ENCODE data around the gene TMEM43. TPM values are rescaled to one million over a fixed set of nuclear protein-coding genes. Genes with fewer than 3 reads are reported as not detected.

The TMEM43 gene
- total and polyA plus RNA-seq, 4 experiments from 2014 or later = 69.3 to 143 (median 76.7) TPM

DNA sequence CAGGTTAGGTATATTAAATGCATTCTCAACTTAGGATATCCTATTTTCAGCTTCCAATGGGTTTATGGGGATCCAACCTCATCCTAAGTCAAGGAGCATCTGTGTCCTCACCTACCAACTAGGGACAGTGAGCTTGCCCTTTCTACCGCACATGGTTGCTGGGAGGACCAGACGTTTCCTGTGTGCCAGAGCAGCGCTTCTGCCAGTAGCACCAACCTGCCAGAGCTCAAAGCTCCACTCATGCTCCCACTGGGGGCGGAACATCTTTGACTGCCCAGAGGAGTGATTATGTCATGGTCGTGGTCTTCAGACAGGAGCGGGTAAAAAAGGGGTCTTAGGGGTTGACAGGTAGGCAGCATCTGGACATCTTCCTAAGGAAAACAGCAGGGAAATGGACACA is 28.8 kb downstream of the TMEM43 start:
- H3K9me3 ChIP-seq (ENCODE audit: control insufficient read depth in 1 of 2, low read length in 2 of 2) = no peaks in the 10 kb centered on the region
- H3K27ac ChIP-seq (ENCODE audit: low read depth, low read length) = no peak overlapping the region
- H3K9me3 Mint-ChIP-seq = no peaks in the 10 kb centered on the region
- H3K4me1 Mint-ChIP-seq = peaks cover 11 to 23% (median 19%) of the 10 kb centered on the region in 4 donors
- H3K36me3 ChIP-seq (ENCODE audit: insufficient read depth, low read length) = peaks cover 59% of the 10 kb centered on the region
- ChIA-PET POLR2A (ENCODE audit: partially characterized antibody) (interaction anchor here (1.2 to 18.6 kb wide), 4 partner anchors 12 to 25 kb away, joined by 3 to 342 read pairs (median 5); partner anchors contain the start of genes CHCHD4, LSM3, TMEM43 and XPC), CTCF (ENCODE audit: partially characterized antibody) (interaction anchor here (1.1 to 1.6 kb wide), 5 partner anchors 9 to 34 kb away, joined by 3 to 7 read pairs (median 4); no protein-coding TSS in a partner anchor)
- H3K4me3 ChIP-seq (ENCODE audit: low read length in 2 of 2) = no peak overlapping the region
- no peak overlapping the region for H3K4me3 Mint-ChIP-seq
- intact Hi-C loops (cut with micrococcal nuclease) = no loop called here
- H3K27ac Mint-ChIP-seq = peak overlapping the region in 3 of 7 donors; percentile 17 to 74 (median 46)
- H3K27me3 Mint-ChIP-seq = no peaks in the 10 kb centered on the region
- no peaks in the 10 kb centered on the region for H3K4me1 ChIP-seq (ENCODE audit: insufficient read depth, low read length)
- H3K27me3 ChIP-seq (ENCODE audit: insufficient read depth, low read length) = no peaks in the 10 kb centered on the region
- peaks cover 56 to 72% of the 10 kb centered on the region in 2 donors for H3K36me3 Mint-ChIP-seq
- DNase-seq = no peak

GRCh38 chr3:14154276-14154675 is 29.4 kb downstream of the TMEM43 start:
- H3K27ac ChIP-seq (ENCODE audit: low read depth, low read length) = no peak overlapping the region
- intact Hi-C loops (cut with micrococcal nuclease) = no loop called here
- peaks cover 62 to 77% of the 10 kb centered on the region in 2 donors for H3K36me3 Mint-ChIP-seq
- CTCF ChIA-PET (ENCODE audit: partially characterized antibody) = no interaction called here
- H3K36me3 ChIP-seq (ENCODE audit: insufficient read depth, low read length) = peaks cover 63% of the 10 kb centered on the region
- no peaks in the 10 kb centered on the region for H3K9me3 Mint-ChIP-seq
- H3K27ac Mint-ChIP-seq = peak overlapping the region in 6 of 7 donors; percentile 4 to 92 (median 32)
- H3K4me1 Mint-ChIP-seq = peaks cover 11 to 25% (median 20%) of the 10 kb centered on the region in 4 donors
- no peaks in the 10 kb centered on the region for H3K4me1 ChIP-seq (ENCODE audit: insufficient read depth, low read length)
- no peaks in the 10 kb centered on the region for H3K27me3 ChIP-seq (ENCODE audit: insufficient read depth, low read length)
- no peak overlapping the region for H3K4me3 Mint-ChIP-seq
- H3K9me3 ChIP-seq (ENCODE audit: control insufficient read depth in 1 of 2, low read length in 2 of 2) = no peaks in the 10 kb centered on the region
- no peaks in the 10 kb centered on the region for H3K27me3 Mint-ChIP-seq
- H3K4me3 ChIP-seq (ENCODE audit: low read length in 2 of 2) = no peak overlapping the region
- POLR2A ChIA-PET (ENCODE audit: partially characterized antibody) = interaction anchor here (1.2 to 18.6 kb wide), 3 partner anchors 21 to 25 kb away, joined by 3 to 342 read pairs (median 6); partner anchors contain the start of genes CHCHD4, LSM3, TMEM43 and XPC
- no peak for DNase-seq

DNA sequence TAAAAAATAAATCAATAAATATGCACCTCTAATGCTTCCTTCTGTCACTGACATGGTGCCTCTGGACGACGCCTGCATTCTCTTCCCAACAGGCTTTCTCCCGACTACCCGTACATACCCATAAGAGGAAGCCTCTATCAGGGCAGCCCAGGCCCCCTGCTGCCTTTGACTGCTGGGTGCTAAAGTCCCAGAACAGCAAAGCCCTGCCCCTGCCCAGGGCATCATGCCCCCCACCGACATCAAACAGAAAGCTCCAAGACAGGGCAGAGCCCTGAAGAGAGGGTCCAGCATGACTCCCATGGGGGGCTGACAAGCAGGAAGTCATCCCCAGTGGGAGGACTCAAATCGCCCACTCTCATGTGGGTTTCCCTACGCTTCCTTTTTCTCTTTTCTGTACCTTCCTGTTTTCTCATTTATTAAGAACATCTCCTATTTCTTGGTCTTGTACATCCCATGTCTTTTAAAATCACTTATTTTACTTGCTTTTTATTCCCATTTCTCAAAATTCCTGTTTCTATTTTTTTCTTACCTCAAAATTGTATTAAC is 30.1 kb downstream of the TMEM43 start:
- peaks cover 69% of the 10 kb centered on the region for H3K36me3 ChIP-seq (ENCODE audit: insufficient read depth, low read length)
- Mint-ChIP-seq H3K27ac (peak overlapping the region in 4 of 7 donors; percentile 38 to 69 (median 48)), H3K36me3 (peaks cover 69 to 77% of the 10 kb centered on the region in 2 donors), H3K4me1 (peaks cover 11 to 25% (median 20%) of the 10 kb centered on the region in 4 donors), H3K27me3 (no peaks in the 10 kb centered on the region), H3K9me3 (no peaks in the 10 kb centered on the region), H3K4me3 (no peak overlapping the region)
- no peak overlapping the region for H3K27ac ChIP-seq (ENCODE audit: low read depth, low read length)
- intact Hi-C loops (cut with micrococcal nuclease) = no loop called here
- ChIA-PET CTCF (ENCODE audit: partially characterized antibody) (interaction anchor here (0.6 kb wide), 1 partner anchor 22 kb away, joined by 3 read pairs; no protein-coding TSS in a partner anchor), POLR2A (ENCODE audit: partially characterized antibody) (interaction anchor here (18.6 kb wide), 1 partner anchor 26 kb away, joined by 342 read pairs; the partner anchor contains the start of genes CHCHD4 and TMEM43)
- no peaks in the 10 kb centered on the region for H3K27me3 ChIP-seq (ENCODE audit: insufficient read depth, low read length)
- DNase-seq = no peak
- H3K4me3 ChIP-seq (ENCODE audit: low read length in 2 of 2) = no peak overlapping the region
- no peaks in the 10 kb centered on the region for H3K9me3 ChIP-seq (ENCODE audit: control insufficient read depth in 1 of 2, low read length in 2 of 2)
- H3K4me1 ChIP-seq (ENCODE audit: insufficient read depth, low read length) = no peaks in the 10 kb centered on the region

DNA sequence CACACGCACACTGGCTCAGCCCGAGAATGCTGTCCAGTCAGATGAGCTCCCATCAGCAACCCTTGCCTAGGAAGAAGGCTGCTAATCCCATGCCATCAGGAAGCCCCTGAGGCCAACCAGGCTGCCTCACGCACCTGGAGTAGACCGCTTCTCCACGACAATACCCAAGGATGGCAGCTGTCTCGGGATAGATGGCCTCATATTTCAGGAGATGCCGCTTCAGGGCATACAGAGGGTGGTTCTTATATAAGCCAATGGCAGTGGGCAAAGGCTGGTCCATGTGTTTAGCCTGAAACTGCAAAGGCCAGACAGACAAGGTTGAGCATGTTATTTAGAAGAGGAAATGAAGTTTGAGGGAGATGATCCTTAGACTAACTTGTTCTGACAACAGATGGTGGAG is 31.3 kb downstream of the TMEM43 start:
- peaks cover 0 to 10% (median 3%) of the 10 kb centered on the region in 8 donors for H3K9me3 Mint-ChIP-seq
- H3K36me3 Mint-ChIP-seq = peaks cover 77 to 80% of the 10 kb centered on the region in 2 donors
- H3K36me3 ChIP-seq (ENCODE audit: insufficient read depth, low read length) = peaks cover 77% of the 10 kb centered on the region
- intact Hi-C loops (cut with micrococcal nuclease) = no loop called here
- H3K27ac Mint-ChIP-seq = peak overlapping the region in 6 of 7 donors; percentile 12 to 88 (median 50)
- H3K4me1 ChIP-seq (ENCODE audit: insufficient read depth, low read length) = no peaks in the 10 kb centered on the region
- H3K27ac ChIP-seq (ENCODE audit: low read depth, low read length) = no peak overlapping the region
- no peaks in the 10 kb centered on the region for H3K27me3 ChIP-seq (ENCODE audit: insufficient read depth, low read length)
- H3K4me3 ChIP-seq (ENCODE audit: low read length in 2 of 2) = no peak overlapping the region
- no peaks in the 10 kb centered on the region for H3K27me3 Mint-ChIP-seq
- no peak for DNase-seq
- POLR2A ChIA-PET (ENCODE audit: partially characterized antibody) = no interaction called here
- CTCF ChIA-PET (ENCODE audit: partially characterized antibody) = no interaction called here
- H3K9me3 ChIP-seq (ENCODE audit: control insufficient read depth in 1 of 2, low read length in 2 of 2) = no peaks in the 10 kb centered on the region
- H3K4me1 Mint-ChIP-seq = peaks cover 13 to 25% (median 20%) of the 10 kb centered on the region in 4 donors
- H3K4me3 Mint-ChIP-seq = peak overlapping the region in 1 of 8 donors; percentile 3

DNA sequence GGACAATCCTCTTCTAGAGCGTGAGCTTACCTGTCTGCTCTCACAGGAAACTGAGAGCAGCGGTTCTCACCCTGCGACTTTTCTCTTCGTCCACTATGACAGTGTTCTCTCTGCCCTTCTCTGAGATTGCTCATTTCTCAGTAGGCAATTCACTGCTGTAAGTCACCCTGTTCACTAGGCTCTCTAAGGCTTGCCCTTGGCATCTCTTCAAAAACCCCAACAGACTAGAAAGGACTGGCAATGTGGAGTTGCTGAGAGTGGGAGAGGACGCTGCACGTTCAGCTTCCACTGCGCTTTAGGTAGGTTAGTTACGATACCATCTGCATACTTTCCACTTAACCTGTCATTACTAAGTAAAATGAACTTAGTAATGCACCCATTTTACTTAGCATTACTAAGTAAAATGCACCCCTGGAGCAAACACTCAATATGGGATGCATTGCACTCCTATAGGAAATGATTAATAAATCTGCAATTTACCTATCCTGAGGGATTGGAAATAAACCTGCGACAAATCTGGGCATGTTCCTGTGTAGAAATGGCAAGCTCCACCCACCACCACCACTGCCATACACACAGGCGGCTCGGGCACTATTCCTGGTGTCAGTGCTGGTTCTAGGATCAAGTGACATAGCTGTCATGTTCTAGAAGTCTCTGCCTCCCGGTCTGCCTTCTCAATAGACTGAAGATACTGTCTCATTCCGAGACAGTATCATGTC is 32.1 kb downstream of the TMEM43 start:
- Histone ChIP-seq H3K9me3 (ENCODE audit: control insufficient read depth in 1 of 2, low read length in 2 of 2) (peaks cover 3 to 6% of the 10 kb centered on the region in 2 donors), H3K4me3 (ENCODE audit: low read length in 2 of 2) (no peak overlapping the region), H3K27me3 (ENCODE audit: insufficient read depth, low read length) (no peaks in the 10 kb centered on the region), H3K36me3 (ENCODE audit: insufficient read depth, low read length) (peaks cover 82% of the 10 kb centered on the region), H3K4me1 (ENCODE audit: insufficient read depth, low read length) (no peaks in the 10 kb centered on the region), H3K27ac (ENCODE audit: low read depth, low read length) (no peak overlapping the region)
- Mint-ChIP-seq H3K27me3 (no peaks in the 10 kb centered on the region), H3K9me3 (peaks cover 0 to 18% (median 11%) of the 10 kb centered on the region in 8 donors), H3K4me3 (no peak overlapping the region), H3K27ac (peak overlapping the region in 5 of 7 donors; percentile 35 to 71 (median 50)), H3K4me1 (peaks cover 13 to 25% (median 20%) of the 10 kb centered on the region in 4 donors), H3K36me3 (peaks cover 80 to 88% of the 10 kb centered on the region in 2 donors)
- DNase-seq = no peak
- ChIA-PET CTCF (ENCODE audit: partially characterized antibody) (interaction anchor here (1.1 kb wide), 1 partner anchor 47 kb away, joined by 4 read pairs; no protein-coding TSS in a partner anchor), POLR2A (ENCODE audit: partially characterized antibody) (interaction anchor here (1.0 kb wide), 1 partner anchor 18 kb away, joined by 3 read pairs; no protein-coding TSS in a partner anchor)
- intact Hi-C loops (cut with micrococcal nuclease) = no loop called here

GRCh38 chr3:14157951-14158350 is 33.1 kb downstream of the TMEM43 start:
- H3K9me3 Mint-ChIP-seq = peaks cover 3 to 26% (median 12%) of the 10 kb centered on the region in 8 donors
- no peaks in the 10 kb centered on the region for H3K27me3 Mint-ChIP-seq
- H3K4me1 ChIP-seq (ENCODE audit: insufficient read depth, low read length) = no peaks in the 10 kb centered on the region
- H3K4me1 Mint-ChIP-seq = peaks cover 14 to 25% (median 19%) of the 10 kb centered on the region in 4 donors
- no peaks in the 10 kb centered on the region for H3K27me3 ChIP-seq (ENCODE audit: insufficient read depth, low read length)
- peak overlapping the region in 3 of 7 donors; percentile 24 to 63 (median 42) for H3K27ac Mint-ChIP-seq
- intact Hi-C loops (cut with micrococcal nuclease) = no loop called here
- no peak overlapping the region for H3K4me3 ChIP-seq (ENCODE audit: low read length in 2 of 2)
- no peak overlapping the region for H3K4me3 Mint-ChIP-seq
- H3K9me3 ChIP-seq (ENCODE audit: control insufficient read depth in 1 of 2, low read length in 2 of 2) = peaks cover 3 to 6% of the 10 kb centered on the region in 2 donors
- CTCF ChIA-PET (ENCODE audit: partially characterized antibody) = interaction anchor here (1.1 kb wide), 1 partner anchor 46 kb away, joined by 4 read pairs; no protein-coding TSS in a partner anchor
- peaks cover 83% of the 10 kb centered on the region for H3K36me3 ChIP-seq (ENCODE audit: insufficient read depth, low read length)
- H3K36me3 Mint-ChIP-seq = peaks cover 86 to 90% of the 10 kb centered on the region in 2 donors
- POLR2A ChIA-PET (ENCODE audit: partially characterized antibody) = no interaction called here
- no peak overlapping the region for H3K27ac ChIP-seq (ENCODE audit: low read depth, low read length)
- DNase-seq = no peak

DNA sequence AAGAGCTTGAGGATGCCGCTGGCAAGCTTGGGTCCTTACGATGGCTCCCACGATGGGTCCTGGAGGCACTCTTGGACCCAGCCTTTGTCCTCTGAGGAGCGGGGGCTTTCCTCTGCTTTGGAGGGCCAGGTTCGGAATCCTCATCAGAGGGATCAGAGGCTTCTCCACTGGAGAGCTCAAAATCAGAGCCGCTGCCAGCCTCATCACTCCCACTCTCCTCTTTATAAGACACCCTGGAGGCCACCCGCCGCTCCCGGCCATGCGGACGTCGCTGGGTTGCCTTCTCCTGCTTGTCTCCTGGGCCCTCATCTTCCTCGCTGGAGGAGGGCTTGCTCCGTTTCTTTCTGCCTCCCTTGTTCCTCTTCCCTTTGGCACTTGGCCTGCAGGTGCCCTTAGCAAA is 33.5 kb downstream of the TMEM43 start:
- intact Hi-C loops (cut with micrococcal nuclease) = no loop called here
- H3K36me3 Mint-ChIP-seq = peaks cover 90 to 91% of the 10 kb centered on the region in 2 donors

More for the DNA sequence above, 33.5 kb downstream of the TMEM43 start:
- Mint-ChIP-seq H3K4me3 (no peak overlapping the region), H3K27ac (peak overlapping the region in 3 of 7 donors; percentile 2 to 24 (median 13)), H3K27me3 (no peaks in the 10 kb centered on the region), H3K4me1 (peaks cover 14 to 25% (median 19%) of the 10 kb centered on the region in 4 donors), H3K9me3 (peaks cover 3 to 26% (median 12%) of the 10 kb centered on the region in 8 donors)
- Histone ChIP-seq H3K27ac (ENCODE audit: low read depth, low read length) (no peak overlapping the region), H3K9me3 (ENCODE audit: control insufficient read depth in 1 of 2, low read length in 2 of 2) (peaks cover 3 to 6% of the 10 kb centered on the region in 2 donors), H3K4me1 (ENCODE audit: insufficient read depth, low read length) (no peaks in the 10 kb centered on the region), H3K27me3 (ENCODE audit: insufficient read depth, low read length) (no peaks in the 10 kb centered on the region), H3K36me3 (ENCODE audit: insufficient read depth, low read length) (peaks cover 83% of the 10 kb centered on the region), H3K4me3 (ENCODE audit: low read length in 2 of 2) (no peak overlapping the region)
- DNase-seq = no peak
- CTCF ChIA-PET (ENCODE audit: partially characterized antibody) = no interaction called here
- POLR2A ChIA-PET (ENCODE audit: partially characterized antibody) = interaction anchor here (0.9 kb wide), 1 partner anchor 17 kb away, joined by 4 read pairs; no protein-coding TSS in a partner anchor
